Osteocyte (in vitro differentiated cells): ENCODE results near the gene MYO15A. TPM values are rescaled to one million over a fixed set of nuclear protein-coding genes. Genes with fewer than 3 reads are reported as not detected.

Source experiments
- DNase-seq: peaks from one replicate; pipeline ENCODE4 v3.0.0; 2021; ENCODE audit warnings: mixed read lengths; ENCODE audit not compliant: unreplicated experiment; ENCODE audit errors: extremely low spot score
- H3K27ac Mint-ChIP-seq: one replicate; pipeline ENCODE4 v1.8.0; 2021; ENCODE audit warnings: mild to moderate bottlenecking, mixed read lengths; ENCODE audit not compliant: unreplicated experiment
- H3K27me3 Mint-ChIP-seq: one replicate; pipeline ENCODE4 v1.8.0; 2021; ENCODE audit warnings: mixed read lengths; ENCODE audit not compliant: unreplicated experiment
- H3K36me3 Mint-ChIP-seq: one replicate; pipeline ENCODE4 v1.8.0; 2021; ENCODE audit warnings: mixed read lengths; ENCODE audit not compliant: unreplicated experiment
- H3K4me1 Mint-ChIP-seq: one replicate; pipeline ENCODE4 v1.8.0; 2021; ENCODE audit warnings: mixed read lengths; ENCODE audit not compliant: unreplicated experiment
- H3K4me3 Mint-ChIP-seq: one replicate; pipeline ENCODE4 v1.8.0; 2021; ENCODE audit warnings: mild to moderate bottlenecking, moderate library complexity, mixed read lengths; ENCODE audit not compliant: unreplicated experiment
- H3K9me3 Mint-ChIP-seq: one replicate; pipeline ENCODE4 v1.8.0; 2021; ENCODE audit warnings: mixed read lengths; ENCODE audit not compliant: unreplicated experiment
- CTCF ChIP-seq: fragments of 200-600 bp; sonication (generic); IDR thresholded peaks from 2 replicates; pipeline ENCODE4 v1.5.0; 2021; ENCODE audit warnings: antibody characterized with exemption, mild to moderate bottlenecking, moderate library complexity
- total RNA-seq: library from RNA; stranded (reverse); gene quantifications from 2 replicates; pipeline ENCODE4 v1.2.1, GENCODE V29; 2021

MYO15A gene
- total RNA-seq, 1 donor from 2014 or later = 0.21 TPM

GRCh38 chr17:18093616-18094408 lies 14.7 kb upstream of the MYO15A start:
- no peak overlapping the region for H3K4me3 Mint-ChIP-seq

GRCh38 chr17:18094409-18094807 lies 14.1 kb upstream of the MYO15A start:
- Mint-ChIP-seq H3K4me1 (peaks cover 4% of the 10 kb centered on the region), H3K4me3 (no peak overlapping the region), H3K36me3 (peaks cover 33% of the 10 kb centered on the region), H3K9me3 (no peaks in the 10 kb centered on the region), H3K27ac (peak overlapping the region; percentile 24), H3K27me3 (no peaks in the 10 kb centered on the region)
- DNase-seq = no peak
- no peak for TF ChIP-seq CTCF

More at GRCh38 chr17:18093616-18094408, 14.7 kb upstream of the MYO15A start:
- H3K9me3 Mint-ChIP-seq = no peaks in the 10 kb centered on the region
- H3K36me3 Mint-ChIP-seq = peaks cover 31% of the 10 kb centered on the region
- peak; percentile 43 for TF ChIP-seq CTCF
- no peak for DNase-seq
- H3K27me3 Mint-ChIP-seq = no peaks in the 10 kb centered on the region
- peaks cover 8% of the 10 kb centered on the region for H3K4me1 Mint-ChIP-seq
- H3K27ac Mint-ChIP-seq = peak overlapping the region; percentile 24

GRCh38 chr17:18099516-18099915 lies 9.0 kb upstream of the MYO15A start:
- Mint-ChIP-seq H3K9me3 (no peaks in the 10 kb centered on the region), H3K36me3 (peaks cover 31% of the 10 kb centered on the region), H3K4me3 (no peak overlapping the region), H3K27ac (no peak overlapping the region), H3K4me1 (no peaks in the 10 kb centered on the region), H3K27me3 (no peaks in the 10 kb centered on the region)
- DNase-seq = no peak
- TF ChIP-seq CTCF = no peak

- H3K27ac Mint-ChIP-seq = no peak overlapping the region
- no peak overlapping the region for H3K4me3 Mint-ChIP-seq
- TF ChIP-seq CTCF = no peak
- DNase-seq = no peak
- peaks cover 29% of the 10 kb centered on the region for H3K36me3 Mint-ChIP-seq
- no peaks in the 10 kb centered on the region for H3K4me1 Mint-ChIP-seq
- no peaks in the 10 kb centered on the region for H3K9me3 Mint-ChIP-seq
- no peaks in the 10 kb centered on the region for H3K27me3 Mint-ChIP-seq
Observed at GRCh38 chr17:18100616-18101015, 7.9 kb upstream of the MYO15A start.

- Mint-ChIP-seq H3K36me3 (peaks cover 17% of the 10 kb centered on the region), H3K27me3 (no peaks in the 10 kb centered on the region), H3K4me3 (no peak overlapping the region), H3K4me1 (no peaks in the 10 kb centered on the region), H3K9me3 (no peaks in the 10 kb centered on the region), H3K27ac (no peak overlapping the region)
- no peak for TF ChIP-seq CTCF
- DNase-seq = no peak
Observed at GRCh38 chr17:18101828-18102227, 6.7 kb upstream of the MYO15A start.
